ENCODE results near the gene MTFR1L.

GRCh38 chr1:25875154-25875855 lies 55.6 kb downstream of the MTFR1L start, which contains the start of gene PAQR7:
- TF ChIP-seq GATA2 (IDR thresholded peaks at IDR 0.05; ENCODE audit: low read depth, low read length) (0 out of 2 replicates have a peak, but pooled peaks have one; percentile 7), GATA3 (IDR thresholded peaks at IDR 0.05; ENCODE audit: low read depth, low read length) (no peak)

All from SH-SY5Y (cell line).